GM12874 (cell line): ENCODE results near the gene DPEP3.

Experiments
- TF ChIP-seq, protein P1 (sequence below): IDR thresholded peaks from 2 replicates; pipeline ENCODE4 v1.5.1; 2011; ENCODE audit warnings: low read depth, mild to moderate bottlenecking, control low read depth, low read length, moderate library complexity; ENCODE audit not compliant: insufficient read depth

Gene DPEP3

DNA sequence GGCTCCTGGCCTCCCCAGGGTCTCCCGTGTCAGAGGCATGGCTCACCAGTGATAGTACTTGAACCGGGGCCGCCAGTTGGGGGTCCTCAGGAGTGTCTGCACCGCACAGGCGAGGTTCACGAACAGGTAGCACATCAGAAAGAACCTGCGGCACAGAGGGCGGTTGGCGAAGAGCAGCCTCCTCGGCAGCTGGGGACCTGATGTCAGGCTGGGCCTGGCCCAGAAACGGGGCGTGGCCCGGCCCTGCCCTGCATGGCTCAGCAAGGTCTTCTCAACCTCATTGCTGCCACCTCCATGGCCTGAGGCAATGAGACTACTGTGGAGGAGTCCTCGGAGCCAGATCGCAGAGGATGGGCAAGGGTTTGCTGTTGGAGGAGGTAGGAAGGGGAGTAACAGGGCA, 32.3 kb downstream of the DPEP3 start:
- TF ChIP-seq, protein P1, sequence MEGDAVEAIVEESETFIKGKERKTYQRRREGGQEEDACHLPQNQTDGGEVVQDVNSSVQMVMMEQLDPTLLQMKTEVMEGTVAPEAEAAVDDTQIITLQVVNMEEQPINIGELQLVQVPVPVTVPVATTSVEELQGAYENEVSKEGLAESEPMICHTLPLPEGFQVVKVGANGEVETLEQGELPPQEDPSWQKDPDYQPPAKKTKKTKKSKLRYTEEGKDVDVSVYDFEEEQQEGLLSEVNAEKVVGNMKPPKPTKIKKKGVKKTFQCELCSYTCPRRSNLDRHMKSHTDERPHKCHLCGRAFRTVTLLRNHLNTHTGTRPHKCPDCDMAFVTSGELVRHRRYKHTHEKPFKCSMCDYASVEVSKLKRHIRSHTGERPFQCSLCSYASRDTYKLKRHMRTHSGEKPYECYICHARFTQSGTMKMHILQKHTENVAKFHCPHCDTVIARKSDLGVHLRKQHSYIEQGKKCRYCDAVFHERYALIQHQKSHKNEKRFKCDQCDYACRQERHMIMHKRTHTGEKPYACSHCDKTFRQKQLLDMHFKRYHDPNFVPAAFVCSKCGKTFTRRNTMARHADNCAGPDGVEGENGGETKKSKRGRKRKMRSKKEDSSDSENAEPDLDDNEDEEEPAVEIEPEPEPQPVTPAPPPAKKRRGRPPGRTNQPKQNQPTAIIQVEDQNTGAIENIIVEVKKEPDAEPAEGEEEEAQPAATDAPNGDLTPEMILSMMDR, result no peak

DNA sequence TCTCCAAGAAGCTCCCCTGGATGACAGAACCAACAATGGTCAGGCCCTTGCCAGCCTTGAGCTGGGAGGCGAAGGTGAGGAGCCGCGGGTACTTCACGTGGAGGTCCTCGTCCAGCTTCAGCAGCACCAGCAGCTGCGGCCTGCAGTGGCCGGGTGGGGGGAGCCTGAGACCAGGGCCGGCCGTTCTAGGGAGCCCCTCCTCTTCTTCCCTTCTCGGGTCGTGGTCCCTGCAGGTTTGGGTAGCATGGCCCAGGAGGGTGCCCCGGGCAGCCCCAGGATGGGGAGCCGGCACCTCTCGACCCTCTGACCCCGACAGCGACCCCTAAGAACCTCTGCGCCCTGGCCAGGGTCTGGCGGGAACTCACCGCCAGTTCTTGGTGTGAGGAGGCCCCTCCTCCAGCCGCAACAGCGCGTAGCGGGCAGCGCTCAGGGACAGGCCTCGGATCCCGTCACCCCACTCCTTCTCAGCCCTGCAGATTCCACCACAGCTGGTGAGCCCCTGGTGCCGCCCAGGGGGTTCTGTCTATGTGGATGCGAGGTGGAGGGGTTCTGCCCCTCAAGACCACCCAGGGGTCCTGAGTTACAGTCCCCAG, 33.2 kb downstream of the DPEP3 start:
- TF ChIP-seq, protein P1, result no peak

DNA sequence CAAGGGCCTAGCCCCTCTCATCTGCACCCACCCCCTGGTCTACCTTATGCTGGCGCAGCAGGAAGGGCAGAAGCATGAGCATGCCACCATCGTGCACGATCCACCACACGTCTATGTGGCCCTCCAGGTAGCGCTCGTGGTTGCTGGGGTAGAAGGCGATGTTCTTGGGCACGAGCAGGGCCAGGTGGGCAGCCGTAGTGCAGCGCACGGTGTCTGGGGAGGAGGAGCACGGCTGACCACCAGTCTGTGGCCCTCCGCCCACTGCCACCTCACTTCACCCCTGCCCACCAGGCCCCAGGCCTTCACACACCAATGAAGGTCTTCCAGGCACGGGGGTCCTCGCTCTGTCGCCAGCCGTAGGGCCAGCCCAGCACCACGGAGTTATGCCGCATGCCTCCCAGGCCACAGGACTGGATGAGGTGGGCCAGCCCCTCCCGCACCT, 34.1 kb downstream of the DPEP3 start:
- TF ChIP-seq, protein P1, result no peak

DNA sequence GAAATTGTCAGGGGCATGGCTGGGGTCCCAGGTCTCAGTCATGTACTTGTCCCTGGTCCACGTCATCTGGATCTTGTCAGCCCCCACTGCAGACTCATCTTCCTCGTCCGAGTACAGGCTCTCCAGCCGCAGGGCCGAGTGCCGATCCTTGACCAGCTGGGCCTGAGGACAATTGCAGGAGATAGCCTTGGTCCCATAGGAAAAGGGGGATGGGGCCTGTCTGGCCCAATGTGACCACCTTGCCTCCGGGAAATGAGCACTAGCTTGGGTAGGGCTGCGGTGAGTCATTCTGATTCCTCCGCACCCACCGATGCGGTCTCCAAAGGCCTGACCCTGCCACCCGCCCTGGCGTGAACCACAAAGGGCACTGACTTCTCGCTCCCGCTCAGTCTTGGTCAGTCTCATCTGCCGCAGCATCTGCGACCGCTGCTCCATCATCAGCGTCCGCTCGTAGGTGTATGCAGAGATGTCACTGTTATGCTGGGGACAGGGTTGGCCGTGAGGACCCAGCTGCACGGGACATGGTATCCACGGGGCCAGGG, 34.8 kb downstream of the DPEP3 start:
- TF ChIP-seq, protein P1, result no peak

DNA sequence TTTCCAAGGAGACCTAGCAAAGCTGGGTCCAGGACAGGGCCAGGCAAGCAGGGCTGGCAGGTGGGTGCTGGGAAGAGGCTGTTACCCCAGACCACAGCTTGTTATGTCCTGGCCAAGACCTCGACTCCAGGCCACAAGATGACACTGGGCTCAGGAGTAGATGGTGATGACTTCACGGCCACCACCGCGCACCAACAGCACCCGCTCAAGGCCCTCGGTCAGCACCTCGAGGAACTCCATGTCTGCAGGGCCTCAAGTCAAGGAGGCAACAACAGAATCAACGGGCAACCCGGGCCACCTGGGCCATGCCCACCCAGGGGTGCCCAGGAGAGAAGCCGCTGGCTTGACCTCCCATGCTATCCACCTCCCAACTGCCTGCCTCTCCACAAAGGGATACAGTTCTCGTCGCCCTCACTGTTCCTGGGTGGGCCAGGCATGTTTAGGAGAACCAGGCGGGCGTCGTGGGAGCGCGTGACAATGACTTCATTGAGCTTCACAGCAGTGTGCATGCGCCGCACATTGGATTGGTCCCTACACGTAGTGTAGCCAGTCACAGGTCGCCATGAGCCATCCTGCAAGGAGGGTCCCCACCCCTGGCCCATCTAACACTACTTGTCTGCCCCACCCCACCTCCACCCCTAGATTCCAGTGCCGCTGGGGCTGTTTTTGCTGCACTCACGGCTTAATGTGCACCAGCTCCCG, 35.5 kb downstream of the DPEP3 start:
- TF ChIP-seq, protein P1, result no peak

DNA sequence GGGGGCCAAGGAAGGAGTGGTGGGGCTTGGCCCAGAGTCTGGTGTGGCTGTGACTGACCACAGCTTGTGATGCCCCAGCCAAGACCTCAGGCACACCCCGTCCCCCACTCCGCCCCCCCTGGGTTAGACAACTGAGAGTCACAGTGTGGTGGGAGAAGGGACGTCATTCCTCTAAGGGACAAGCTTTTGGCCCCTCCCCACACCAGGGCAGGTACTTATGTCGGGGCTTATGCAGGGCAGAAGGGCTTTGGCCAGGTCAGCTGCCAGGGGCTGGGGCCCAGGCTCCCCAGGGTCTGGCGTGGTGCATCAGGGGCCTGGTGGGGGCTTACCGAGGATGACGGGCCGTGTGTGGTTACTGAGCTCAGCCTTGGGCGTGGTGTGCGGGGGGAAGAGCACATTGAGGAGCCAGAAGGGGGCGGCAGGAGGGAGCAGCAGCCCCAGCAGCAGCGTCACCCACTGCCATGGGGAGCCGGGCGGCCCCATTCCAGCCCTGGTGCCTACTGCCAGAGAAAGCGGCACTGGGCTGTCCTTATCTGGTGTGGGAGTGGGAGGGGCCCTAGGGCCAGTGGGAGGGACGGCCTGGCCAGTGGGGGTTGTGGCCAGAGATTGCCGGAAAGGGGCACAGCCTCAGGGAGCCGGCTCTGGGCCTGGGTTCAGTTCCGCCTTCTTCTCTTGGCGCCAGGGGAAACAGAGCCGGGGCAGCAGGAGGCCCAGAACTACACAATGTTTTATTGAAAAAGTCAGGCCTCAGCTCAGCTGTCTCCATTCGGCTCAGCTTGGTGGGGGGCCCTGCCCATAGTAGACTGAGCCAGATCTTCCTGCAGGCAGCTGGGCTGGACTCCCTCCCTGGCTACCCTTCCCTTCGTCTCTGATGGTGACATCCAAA, 36.4 kb downstream of the DPEP3 start, which contains the start of gene LCAT:
Gene LCAT, minus strand, starts transcription at position 502 of the 886 bp plus-strand sequence. Its CDS starts 19 bp downstream, at position 483.
- TF ChIP-seq, protein P1, result no peak

DNA sequence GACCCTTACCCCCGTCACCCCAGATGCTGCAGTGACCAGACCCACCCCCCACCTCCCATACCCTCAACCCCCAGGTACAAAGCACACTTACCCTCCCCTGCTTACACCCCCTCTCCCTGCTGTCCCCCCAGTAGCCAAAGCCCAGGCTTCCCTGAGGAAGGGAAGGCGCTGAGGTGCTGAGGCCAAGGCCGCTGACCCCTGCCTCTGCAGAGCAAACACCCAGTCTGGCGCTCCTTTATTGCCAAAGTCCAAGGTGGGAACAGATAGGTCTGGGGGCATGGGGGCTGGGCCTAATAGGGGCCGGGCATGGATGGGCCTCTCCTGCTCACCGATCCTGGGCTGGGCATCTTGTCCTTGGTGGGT, 37.1 kb downstream of the DPEP3 start:
- TF ChIP-seq, protein P1, result no peak
